GM04504 (cell line): ENCODE results near the gene LIAS.
"Not testable (repeated sequence)": the region's sequence is repeated elsewhere in the genome, so short reads cannot be mapped to it uniquely, and the experiment has no call there.

Source experiments
- DNase-seq: peaks from one replicate; pipeline ENCODE4 v3.0.0-alpha.2; 2012; ENCODE audit warnings: low read depth

LIAS gene

GRCh38 chr4:39497909-39498726 is 39.3 kb downstream of the LIAS start:
- DNase-seq, result no peak

- no peak for DNase-seq
Measured at GRCh38 chr4:39498727-39499020, 39.8 kb downstream of the LIAS start.

GRCh38 chr4:39502019-39502663 is 43.3 kb downstream of the LIAS start:
- peak; percentile 42 for DNase-seq

GRCh38 chr4:39502664-39503035 is 43.8 kb downstream of the LIAS start:
- DNase-seq, result not testable (repeated sequence)

- no peak for DNase-seq
Measured at GRCh38 chr4:39504538-39504937, 45.7 kb downstream of the LIAS start.

- no peak for DNase-seq
Measured at GRCh38 chr4:39505581-39505980, 46.7 kb downstream of the LIAS start.

GRCh38 chr4:39510348-39510929 is 51.6 kb downstream of the LIAS start:
- no peak for DNase-seq

- not testable (repeated sequence) for DNase-seq
Measured at GRCh38 chr4:39514266-39514665, 55.4 kb downstream of the LIAS start.

- no peak for DNase-seq
Measured at GRCh38 chr4:39514888-39515401, 56.1 kb downstream of the LIAS start.

- DNase-seq, result not testable (repeated sequence)
Measured at GRCh38 chr4:39515669-39516401, 57.0 kb downstream of the LIAS start.

GRCh38 chr4:39516407-39516966 is 57.6 kb downstream of the LIAS start:
- no peak for DNase-seq

GRCh38 chr4:39518484-39518883 is 59.6 kb downstream of the LIAS start:
- no peak for DNase-seq

GRCh38 chr4:39521253-39521919 is 62.5 kb downstream of the LIAS start:
- DNase-seq, result no peak

- no peak for DNase-seq
Measured at GRCh38 chr4:39522068-39522467, 63.2 kb downstream of the LIAS start.

GRCh38 chr4:39524161-39524957 is 65.5 kb downstream of the LIAS start:
- no peak for DNase-seq

- no peak for DNase-seq
Measured at GRCh38 chr4:39525822-39526690, 67.2 kb downstream of the LIAS start.

- no peak for DNase-seq
Measured at GRCh38 chr4:39526765-39527295, 68.0 kb downstream of the LIAS start.

GRCh38 chr4:39527296-39528060 is 68.6 kb downstream of the LIAS start, which contains the start of gene UGDH:
TSS of gene UGDH (minus strand) at chr4:39527439. CDS start at chr4:39521512, 5,927 bp downstream.
- peak; percentile 98 for DNase-seq

GRCh38 chr4:39528061-39528465 is 69.2 kb downstream of the LIAS start:
- DNase-seq, result peak; percentile 71
